GM10248 (cell line): ENCODE data around the gene ZNF564.

Experiments used
- CTCF ChIA-PET: fragments of 300-600 bp; sonication (Branson Sonifier 250); formaldehyde crosslinking; extraction: SDS; loops from one replicate; lab custom pipeline; 2021; ENCODE audit warnings: antibody characterized with exemption; lab: Yijun Ruan, JAX
- POLR2A ChIA-PET: fragments of 350-650 bp; sonication (Branson Sonifier 250); formaldehyde crosslinking; extraction: SDS; loops from one replicate; lab custom pipeline; 2020; ENCODE audit warnings: antibody characterized with exemption; lab: Yijun Ruan, JAX
- DNase-seq: peaks from one replicate; pipeline ENCODE4 v3.0.0; 2012; ENCODE audit errors: extremely low spot score
- CTCF ChIP-seq: IDR thresholded peaks from 2 replicates; pipeline ENCODE4 v1.5.1; 2012; ENCODE audit warnings: mild to moderate bottlenecking, low read depth; ENCODE audit errors: extremely low read depth, missing control alignments, control extremely low read depth

ZNF564 gene

GRCh38 chr19:12551060-12551832 is at the start of gene ZNF564:
ZNF564 (minus strand) TSS chr19:12551482; CDS start chr19:12551332, 150 bp downstream.
- POLR2A ChIA-PET, result interaction anchor here (0.6 to 0.7 kb wide), 2 partner anchors 110 to 481 kb away, joined by 3 read pairs; no protein-coding TSS in a partner anchor
- DNase-seq, result peak; percentile 98
- CTCF ChIA-PET, result interaction anchor here (1.0 to 1.5 kb wide), 3 partner anchors 60 to 492 kb away, joined by 3 read pairs; partner anchors contain the start of genes ZNF490 and ZNF791
- no peak for TF ChIP-seq CTCF

- CTCF ChIA-PET, result no interaction called here
- DNase-seq, result no peak
- POLR2A ChIA-PET, result no interaction called here
- TF ChIP-seq CTCF, result no peak
Measured at GRCh38 chr19:12597594-12597993, 46.3 kb upstream of the ZNF564 start.

- CTCF ChIA-PET, result interaction anchor here (1.1 kb wide), 1 partner anchor 22 kb away, joined by 3 read pairs; no protein-coding TSS in a partner anchor
- DNase-seq, result no peak
- POLR2A ChIA-PET, result no interaction called here
- TF ChIP-seq CTCF, result no peak
Measured at GRCh38 chr19:12596927-12597548, 45.8 kb upstream of the ZNF564 start.

- ChIA-PET POLR2A (no interaction called here), CTCF (interaction anchor here (1.1 kb wide), 1 partner anchor 21 kb away, joined by 3 read pairs; no protein-coding TSS in a partner anchor)
- DNase-seq, result no peak
- no peak for TF ChIP-seq CTCF
Measured at GRCh38 chr19:12596485-12596884, 45.2 kb upstream of the ZNF564 start.

- ChIA-PET POLR2A (no interaction called here), CTCF (no interaction called here)
- no peak for TF ChIP-seq CTCF
- no peak for DNase-seq
Measured at GRCh38 chr19:12581100-12581499, 29.8 kb upstream of the ZNF564 start.

GRCh38 chr19:12580180-12580694 is 29.0 kb upstream of the ZNF564 start:
- no peak for DNase-seq
- CTCF ChIA-PET, result no interaction called here
- no peak for TF ChIP-seq CTCF
- POLR2A ChIA-PET, result no interaction called here
